Adrenal gland (tissue), 5 donors: Measurements from ENCODE around the gene RHO.

ENCODE experiments used
- CTCF ChIP-seq, 6 experiments: fragments of 450-650 bp in 4 of 6; fragments of 200-600 bp in 2 of 6; sonication (generic) in 1 of 6; IDR thresholded peaks; 1 replicate in 5 of 6; 2 replicates in 1 of 6; pipeline versions ENCODE4 v1.5.1 to v1.8.0; 2016 to 2021; ENCODE audit warnings: antibody characterized with exemption in 6 of 6, mild to moderate bottlenecking in 2 of 6, moderate library complexity in 1 of 6
- POLR2A ChIP-seq, 2 donors: fragments of 450-650 bp; IDR thresholded peaks; one replicate each; pipeline ENCODE4 v1.6.1; 2017; ENCODE audit warnings: antibody characterized with exemption in 2 of 2, mild to moderate bottlenecking in 2 of 2, moderate library complexity in 1 of 2
- donor health status: DM: no; HTN: no; CAD: no.

GRCh38 chr3:129483870-129484269 is 44.6 kb upstream of the RHO start:
- TF ChIP-seq POLR2A (IDR thresholded peaks at IDR 0.05) (no peak), CTCF (IDR thresholded peaks at IDR 0.05) (no peak)
